Midbrain (tissue), 1 donor: ENCODE results near the gene GNAI1.
A peak's percentile ranks its signal among the peaks of the same experiment; 100 is the strongest.

Source experiments
- DNase-seq: peaks from one replicate; lab custom pipeline; 2025; lab: John Stamatoyannopoulos, UW

The GNAI1 gene

DNA sequence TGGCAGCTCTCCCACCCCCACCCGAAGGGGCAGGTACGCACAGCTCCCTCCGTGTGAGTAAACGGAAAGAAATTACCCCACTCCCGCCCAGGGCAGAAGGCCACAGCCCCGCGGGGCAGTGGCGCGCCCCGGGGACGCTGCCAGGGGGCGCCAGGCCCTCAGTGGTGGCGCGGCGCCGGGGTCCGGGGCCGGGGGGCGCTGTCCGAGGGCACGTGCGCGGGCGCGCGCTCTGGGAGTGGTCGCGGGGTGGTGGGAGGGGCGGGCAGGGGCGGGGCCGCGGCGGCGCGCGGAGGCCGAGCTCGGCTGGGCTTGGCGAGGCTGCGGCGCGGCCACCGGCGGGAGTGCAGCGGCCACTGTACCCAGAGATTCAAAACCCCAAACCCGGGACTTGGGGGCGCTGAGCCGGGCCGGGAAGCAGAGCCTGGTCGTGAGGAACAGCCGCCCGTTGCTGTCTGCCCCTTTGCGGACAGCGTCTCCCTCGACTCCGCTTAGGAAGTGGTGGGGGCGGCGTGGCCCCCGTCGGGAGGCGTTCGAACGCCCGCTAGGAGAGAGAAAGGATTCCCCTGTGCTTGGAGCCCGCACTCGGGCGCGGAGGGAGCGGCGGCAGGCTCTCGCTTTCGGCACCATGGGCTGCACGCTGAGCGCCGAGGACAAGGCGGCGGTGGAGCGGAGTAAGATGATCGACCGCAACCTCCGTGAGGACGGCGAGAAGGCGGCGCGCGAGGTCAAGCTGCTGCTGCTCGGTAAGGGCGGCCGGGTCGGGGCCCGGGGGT is at the start of gene GNAI1:
TSS of gene GNAI1 (plus strand) at position 296 of the 773 bp plus-strand sequence. CDS start at position 626, 330 bp downstream.
- peak; percentile 75 for DNase-seq

DNA sequence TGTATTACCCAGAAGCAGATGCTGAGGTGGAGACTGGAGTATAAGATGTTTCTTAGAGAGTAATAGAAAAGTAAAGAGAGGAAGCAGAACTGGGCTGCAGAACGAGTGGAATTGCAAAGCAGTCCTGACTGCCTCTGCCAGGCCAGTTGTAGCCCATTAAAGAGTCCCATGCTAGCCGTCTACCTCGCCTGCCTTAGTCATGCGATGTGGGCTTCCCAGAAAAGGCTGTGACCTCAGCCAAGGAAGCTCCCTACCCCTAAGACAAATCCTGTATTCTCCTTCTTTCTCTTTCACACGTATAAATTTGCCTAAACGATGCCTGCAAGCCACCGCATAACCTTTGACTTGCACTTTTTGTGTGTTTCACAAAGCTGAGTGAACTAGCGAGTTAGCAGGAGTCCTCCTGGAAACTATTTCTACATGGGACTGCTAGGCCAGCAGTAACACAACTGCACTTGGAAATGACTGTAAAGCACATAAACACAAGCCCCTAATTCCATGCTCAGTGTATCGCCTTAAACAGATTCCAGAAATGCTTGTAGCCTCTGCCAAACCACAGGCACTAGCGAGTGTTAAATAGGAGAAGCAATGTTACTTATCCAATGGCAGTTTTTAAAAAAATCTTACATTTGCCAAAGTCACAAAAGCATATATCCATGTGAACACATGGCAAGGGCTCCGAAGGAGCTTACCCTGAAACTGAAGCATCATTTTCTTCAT is 47.4 kb upstream of the GNAI1 start:
- no peak for DNase-seq

DNA sequence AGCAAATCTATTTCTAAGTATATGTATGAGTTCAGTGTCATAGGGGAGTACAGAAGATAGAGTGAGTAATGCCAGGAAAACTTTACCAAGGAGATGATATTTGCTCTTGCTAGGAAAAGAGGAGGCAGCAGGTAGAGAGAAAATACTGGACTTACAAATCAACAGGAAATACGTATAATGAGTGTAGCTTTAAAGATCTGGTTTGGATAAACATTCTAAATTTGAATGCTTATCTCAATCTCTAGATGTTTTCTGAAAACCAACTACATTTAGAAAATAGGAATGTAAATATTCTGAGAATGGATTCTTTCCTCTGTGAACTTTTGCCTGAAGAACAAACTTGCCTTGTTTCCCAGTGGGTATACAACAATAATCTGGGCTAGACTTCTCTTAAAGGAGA is 46.9 kb upstream of the GNAI1 start:
- DNase-seq: no peak

DNA sequence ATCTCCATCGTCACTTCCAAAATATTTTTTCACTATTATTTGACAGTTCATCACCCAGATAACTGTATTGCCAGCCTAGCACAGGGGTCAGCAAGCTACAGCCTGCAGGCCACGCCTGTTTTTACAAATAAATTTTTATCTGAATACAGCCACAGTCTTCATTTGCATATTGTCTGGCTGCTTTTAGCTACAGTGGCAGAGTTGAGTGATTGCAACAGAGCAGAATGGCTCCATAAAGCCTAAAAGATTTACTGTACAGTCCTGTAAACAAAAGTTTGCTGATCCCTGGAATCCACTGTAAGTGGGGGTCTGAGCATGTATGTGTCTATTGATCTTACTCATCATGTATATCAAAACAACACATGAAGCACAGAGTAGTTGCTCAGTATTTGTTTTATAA is 45.9 kb upstream of the GNAI1 start:
- no peak for DNase-seq

DNA sequence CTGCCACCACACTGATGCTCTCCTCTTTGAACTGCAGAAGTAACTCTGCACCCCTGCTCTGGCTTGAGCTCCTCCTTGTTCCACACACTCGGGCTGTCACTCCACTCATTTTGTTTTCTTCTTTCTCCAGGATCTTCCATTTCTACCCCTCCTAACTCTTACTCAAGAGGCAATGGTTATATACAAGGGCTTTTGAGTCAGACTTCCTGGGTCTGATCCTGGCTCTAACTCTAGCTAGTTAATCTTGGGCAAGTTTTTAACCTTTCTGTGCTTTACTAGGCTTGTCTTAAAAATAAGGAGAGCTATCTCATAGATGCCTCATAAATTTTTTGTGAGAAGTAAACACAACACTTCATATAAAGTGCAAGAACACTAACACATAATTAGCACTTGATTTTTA is 45.3 kb upstream of the GNAI1 start:
- DNase-seq: no peak

DNA sequence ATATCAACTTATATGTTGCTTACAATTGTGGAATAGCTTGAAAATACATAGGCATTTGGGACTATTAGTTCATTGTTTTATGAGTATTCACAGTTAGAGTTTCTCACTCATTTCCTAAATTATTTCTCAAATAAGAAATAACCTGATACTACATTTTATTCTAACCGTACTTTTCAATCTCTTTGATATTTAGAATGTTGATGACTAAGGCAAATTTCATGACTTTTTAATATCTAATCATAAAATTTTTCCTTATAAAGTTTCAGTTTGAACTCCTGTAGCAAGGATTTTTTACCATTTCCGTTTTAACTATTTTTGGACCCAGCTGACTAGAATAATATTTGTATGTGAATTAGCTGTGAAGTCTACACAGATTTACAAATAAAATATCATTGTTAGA is 41.3 kb upstream of the GNAI1 start:
- no peak for DNase-seq

DNA sequence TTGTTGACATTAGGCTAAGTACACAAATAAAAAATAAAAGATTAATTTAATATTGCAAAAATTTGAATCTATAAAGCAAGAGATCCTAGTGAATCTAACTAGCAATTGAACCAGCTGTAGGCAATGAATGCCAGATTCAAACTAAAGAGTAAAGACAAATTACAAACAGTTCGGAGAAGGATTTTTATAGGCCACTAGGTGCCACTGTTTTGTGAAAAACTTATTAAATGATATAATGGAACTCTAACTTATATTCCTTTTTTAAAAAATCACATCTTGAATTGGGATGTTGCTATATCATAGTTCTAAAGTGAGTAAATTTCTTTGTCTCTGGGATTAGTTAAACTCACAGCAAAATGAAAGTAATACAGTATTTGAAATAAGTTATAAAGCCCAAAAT is 39.1 kb upstream of the GNAI1 start:
- DNase-seq: peak; percentile 64

DNA sequence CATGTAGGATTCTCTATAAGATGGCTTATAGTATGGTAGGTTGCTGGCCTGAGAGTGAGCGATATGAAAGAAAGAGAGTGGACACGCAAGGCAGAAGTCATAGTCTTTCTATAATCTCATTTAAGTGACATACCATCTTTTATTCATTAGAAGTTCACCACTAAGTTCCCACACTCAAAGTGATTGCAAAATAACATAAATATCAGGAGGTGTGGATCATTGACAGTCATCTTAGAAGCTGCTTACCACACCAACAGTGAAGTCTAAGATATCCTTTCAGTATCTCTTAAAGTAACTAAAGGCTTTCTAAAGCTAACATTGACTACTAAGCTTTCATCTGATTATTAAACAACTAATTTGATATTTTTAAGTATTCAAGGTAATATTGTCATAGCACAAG is 36.9 kb upstream of the GNAI1 start:
- DNase-seq: no peak

DNA sequence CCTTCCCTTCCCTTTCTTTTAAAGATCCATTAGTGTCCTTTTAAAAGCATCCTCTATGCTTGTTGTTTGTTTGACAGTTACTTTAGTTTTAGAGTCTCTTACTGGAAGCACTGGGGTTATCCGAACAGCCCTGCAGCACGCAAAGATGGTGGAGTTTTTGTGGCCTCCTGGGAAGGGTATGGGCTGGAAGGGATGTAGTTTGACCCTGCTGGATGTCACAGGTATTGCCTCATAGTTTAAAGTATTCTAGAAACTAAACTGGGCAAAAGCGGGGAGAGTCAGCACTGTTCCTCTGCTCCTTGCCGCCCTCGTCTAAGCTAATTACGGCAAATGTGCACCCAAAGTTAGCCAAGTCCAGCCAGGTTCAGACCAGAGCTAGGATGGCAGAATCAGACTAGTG is 35.8 kb upstream of the GNAI1 start:
- no peak for DNase-seq

DNA sequence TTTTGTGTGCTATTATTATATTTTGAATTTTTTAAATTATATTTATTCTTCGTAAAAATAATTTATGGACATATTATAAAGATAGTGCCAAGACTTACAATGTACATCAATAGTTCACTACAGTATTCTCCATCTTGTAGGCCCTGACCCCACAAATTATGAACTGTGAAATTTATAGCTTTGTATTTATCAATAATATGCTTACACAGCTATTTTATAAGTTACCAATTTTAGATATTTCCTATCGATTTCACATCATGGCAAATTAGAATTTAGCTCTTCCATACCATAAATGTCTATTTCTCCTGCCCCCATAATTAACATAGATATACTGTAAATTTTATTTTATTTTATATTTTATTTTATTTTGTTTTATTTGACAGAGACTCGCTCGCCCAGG is 34.4 kb upstream of the GNAI1 start:
- no peak for DNase-seq

DNA sequence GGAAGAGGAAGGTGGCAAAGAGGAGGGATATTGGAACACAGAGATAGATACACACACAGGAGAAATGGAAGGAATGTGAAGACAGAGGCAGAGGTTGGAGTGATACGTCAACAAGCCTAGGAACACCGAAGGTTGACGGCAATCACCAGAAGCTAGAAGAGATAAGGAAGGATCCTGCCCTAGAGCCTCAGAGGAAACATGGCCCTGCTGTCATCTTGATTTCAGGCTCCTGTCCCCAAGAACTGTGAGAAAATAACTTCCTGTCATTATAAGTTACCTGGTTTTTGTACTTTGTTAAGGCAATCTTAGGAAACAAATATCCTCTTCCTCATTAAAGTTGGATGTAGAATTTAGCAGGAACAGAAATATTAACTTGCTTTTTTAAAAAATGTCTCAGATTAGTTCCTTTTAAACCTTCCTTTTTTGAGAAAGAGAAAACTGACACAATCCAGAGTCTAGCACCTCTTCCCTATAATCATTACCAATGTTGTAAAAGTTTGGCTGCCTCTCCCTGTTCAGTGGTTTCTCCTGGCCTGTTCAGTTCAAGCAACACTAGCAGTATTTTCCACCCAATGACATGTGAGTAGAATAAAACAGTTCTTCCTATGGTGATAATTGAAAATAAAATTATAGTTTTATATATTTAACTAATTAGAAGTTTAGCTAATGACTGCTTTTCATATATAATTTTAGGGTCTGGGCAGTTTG is 28.8 kb upstream of the GNAI1 start:
- no peak for DNase-seq

DNA sequence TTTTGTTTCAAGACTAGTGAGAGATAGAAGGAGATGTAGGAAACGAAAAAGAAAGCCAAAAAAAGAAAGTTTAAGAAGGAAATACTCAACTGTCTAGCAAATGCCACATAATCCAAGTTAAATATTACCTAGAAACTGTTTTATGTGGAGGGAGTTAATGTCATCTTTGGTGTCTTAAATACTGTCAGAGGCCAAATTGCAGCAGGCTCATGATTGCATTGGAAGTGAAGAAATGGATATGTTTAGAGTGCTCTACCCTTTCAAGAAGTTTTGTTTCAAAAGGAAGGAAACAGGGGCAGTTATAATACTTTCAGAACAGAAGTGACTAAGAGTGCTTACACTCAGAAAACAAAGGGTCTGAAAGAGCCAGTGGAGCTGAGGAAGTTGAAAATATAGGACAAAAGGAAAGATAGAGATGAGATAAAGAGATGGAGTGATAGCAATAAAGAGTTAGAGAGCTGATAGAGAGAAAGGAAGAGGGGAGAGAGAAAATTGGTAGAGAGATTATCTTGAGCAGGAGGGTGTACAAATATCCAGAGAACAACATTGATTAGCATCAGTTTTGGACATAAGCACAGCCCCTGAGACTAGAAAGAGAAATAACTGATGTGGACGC is 28.0 kb upstream of the GNAI1 start:
- no peak for DNase-seq

DNA sequence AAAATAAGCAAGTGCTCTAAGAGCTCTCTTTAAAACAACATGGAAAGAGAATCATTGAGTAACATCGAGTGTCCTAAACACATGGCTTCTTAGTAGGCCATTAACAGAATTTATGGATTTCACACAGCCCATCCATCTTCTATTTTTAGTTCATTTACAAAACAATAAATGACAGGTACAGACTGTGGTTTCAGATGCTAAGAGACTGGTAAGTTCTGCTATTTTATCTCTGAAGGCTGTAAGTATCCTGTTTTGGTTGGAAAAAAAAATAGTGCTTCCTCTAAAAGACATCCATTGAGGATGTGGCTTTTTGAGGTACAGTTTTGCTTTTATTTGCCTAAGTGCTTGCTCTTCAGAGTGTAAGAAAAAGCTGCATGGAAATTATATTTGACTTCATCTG is 27.4 kb upstream of the GNAI1 start:
- DNase-seq: no peak

DNA sequence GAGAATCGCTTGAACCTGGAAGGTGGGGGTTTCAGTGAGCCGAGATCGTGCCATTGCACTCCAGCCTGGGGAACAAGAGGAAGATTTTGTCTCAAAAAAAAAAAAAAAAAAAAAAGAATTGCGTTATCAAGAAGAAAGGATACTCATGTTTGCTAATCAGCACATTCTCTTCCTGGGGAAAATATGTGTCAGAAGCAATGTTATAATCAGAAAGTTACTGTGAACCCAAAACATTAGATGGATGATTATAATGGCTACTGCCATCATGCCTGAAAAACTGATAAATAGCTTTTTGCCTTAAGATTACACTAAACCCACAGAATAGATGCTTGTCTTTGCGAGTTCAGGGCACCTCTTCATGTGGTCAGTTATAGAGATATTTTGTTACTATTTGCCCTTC is 24.3 kb upstream of the GNAI1 start:
- DNase-seq: no peak

DNA sequence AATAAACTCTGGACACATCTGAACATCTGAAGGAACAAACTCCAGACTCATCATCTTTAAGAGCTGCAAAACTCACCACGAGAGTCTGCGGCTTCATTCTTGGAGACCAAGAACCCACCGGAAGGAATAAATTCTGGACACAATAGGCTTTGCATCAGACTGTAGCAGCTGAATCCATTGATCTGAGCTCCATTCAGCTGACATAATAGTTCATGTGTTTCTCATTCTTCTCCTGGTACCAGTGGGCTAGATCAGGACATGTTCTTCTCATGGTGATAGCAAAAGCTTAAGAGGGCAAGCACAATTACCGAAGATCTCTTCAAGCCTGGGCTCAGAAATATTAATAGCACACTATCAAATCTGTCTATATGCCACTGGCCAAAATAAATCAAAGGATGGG is 20.5 kb upstream of the GNAI1 start:
- DNase-seq: no peak

DNA sequence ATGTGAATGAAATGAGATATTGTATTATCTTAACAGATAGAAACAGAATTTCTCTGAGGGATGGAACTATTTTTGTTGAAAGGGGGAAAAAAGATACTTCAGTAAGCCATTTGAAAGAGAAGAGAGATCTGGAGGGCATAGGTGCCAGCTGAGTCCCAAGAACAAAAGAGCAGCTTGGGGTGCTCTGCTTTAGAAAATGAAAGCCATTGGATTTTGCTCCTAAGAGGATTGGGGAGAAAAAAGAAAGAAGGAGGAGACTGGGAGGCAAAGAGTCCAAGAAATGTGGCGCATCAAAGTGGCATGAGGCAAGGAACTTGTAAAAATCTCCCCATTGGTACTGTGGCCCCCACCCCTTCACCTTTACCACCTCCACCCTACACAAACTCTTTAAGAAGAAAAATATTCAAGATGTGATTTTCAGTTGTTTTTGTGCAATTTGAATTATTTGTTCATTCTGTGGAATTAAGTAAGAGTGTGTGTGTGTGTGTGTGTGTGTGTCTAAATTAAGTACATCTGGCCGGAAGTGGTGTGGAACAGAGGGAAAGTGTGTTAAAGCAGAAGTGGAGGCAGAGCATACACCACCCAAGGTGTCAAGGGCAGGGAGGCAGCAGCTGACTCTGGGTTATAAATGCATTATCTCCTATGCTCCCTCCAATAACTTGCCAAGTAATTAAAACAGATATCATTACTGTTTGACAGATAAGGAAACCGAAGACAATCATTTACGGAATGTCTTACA is 9.9 kb upstream of the GNAI1 start:
- DNase-seq: no peak

DNA sequence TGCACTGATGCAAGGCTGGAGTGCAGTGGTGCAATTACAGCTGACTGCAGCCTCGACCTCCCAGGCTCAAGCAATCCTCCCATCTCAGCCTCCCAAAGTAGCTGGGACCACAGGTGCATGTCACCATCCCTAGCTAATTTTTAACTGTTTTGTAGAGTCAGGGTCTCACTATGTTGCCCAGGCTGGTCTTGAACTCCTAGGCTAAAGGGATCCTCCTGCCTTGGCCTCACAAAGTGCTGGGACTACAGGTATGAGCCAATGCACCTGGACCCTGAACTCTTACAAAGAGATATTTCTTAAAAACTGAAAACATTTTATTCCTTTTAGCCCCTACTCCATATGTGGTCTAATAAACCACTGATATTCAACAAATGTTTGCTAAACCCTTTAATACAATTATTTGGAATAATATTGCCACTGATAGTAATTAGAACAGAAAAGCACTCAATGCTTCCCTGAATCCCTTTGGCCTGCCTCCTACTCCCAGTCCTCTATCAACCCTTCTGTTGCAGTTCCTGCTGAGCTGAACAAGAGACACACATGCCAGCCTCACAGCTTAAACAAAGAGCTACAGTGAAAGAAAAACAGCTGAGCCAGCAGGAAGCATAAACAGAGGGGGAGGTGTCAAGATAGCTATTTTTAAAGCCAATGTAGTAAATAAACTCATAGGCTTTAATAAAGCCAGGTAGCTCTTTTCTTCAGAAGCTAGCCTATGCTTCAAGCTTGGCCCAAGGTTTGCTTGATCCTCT is 7.0 kb upstream of the GNAI1 start:
- peak; percentile 88 for DNase-seq

DNA sequence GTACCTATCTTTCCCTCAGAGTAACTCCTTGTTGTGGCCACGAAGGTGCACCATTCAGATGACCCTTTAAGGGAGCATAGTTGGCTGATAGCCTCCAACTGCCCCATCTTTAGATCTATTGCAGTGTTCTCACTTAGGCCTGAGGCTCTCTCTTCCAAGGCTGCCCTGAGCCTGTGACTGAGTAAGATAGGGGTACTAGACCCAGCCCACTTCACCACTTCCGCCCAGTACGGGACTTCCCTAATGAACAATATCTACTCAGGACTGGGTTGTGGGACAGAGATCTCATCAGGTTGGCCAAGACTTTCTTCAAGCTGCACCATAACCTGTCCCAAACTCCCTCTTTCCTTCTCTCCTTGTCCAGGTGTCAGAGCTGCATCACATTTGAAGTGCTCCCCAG is 5.7 kb upstream of the GNAI1 start:
- DNase-seq: no peak

DNA sequence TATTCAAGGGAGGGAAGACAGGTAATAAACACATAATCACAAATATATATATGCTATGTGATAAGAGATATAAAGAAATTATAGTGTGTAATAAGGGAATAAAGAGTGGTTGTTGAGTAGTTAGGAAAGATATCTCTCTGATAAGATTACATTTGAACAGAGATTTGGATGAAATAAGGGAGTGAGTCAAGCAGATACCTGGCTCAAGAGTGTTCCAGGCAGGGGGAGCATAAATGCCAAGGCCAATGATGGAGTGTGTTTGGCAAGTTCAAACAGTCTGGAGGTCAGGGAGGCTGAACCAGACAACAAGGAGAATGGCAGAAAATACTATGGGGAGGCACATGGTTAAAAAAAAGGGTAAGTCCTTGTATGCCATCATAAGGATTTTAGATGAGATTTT is 4.8 kb upstream of the GNAI1 start:
- DNase-seq: no peak

DNA sequence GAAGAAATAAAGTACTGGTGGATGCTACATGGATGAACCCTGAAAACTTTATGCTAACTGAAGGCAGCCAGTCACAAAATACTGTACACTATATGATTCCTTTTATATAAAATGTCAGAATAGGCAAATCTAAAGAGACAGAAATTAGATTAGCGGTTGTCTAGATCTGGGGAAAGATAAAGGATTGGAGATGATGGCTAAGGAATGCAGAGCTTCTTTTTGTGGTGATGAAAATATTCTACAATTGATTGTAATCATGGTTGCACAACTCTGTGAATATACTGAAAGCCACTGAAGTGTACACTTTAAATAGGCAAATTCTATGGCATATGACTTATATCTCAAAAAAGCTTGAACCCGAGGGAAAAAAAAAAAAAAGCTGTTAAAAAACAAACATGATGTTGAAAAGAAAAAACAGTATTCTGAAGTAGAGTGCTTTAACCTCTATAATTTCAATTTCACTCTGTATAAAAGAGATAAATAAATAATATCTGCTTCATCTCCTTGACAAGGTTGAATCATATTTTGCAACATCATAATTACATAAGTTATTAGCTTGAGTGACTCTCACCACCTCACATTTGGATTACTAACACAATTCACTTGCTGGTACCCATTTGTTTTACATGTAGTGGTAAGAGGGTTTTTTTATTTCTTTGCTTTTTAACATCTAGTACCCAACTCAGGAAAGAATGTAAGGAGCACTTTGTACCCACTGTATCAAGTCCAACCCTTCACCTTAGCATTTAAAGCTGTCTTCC is 2.8 kb upstream of the GNAI1 start:
- DNase-seq: no peak
